Heart left ventricle (tissue), 16 donors: ENCODE data around the gene TAB3. TPM values are rescaled to one million over a fixed set of nuclear protein-coding genes. Genes with fewer than 3 reads are reported as not detected.

Experiments
- ATAC-seq, 4 donors: fragments of 200-7000 bp; cut with Tn5 transposase; one replicate each; pipeline ENCODE4 v1.9.1; 2020 to 2022; ENCODE audit warnings: moderate library complexity in 4 of 4, mild to moderate bottlenecking in 3 of 4, moderate number of reproducible peaks in 1 of 4
- DNase-seq, 5 donors: peaks; one replicate each; pipeline ENCODE4 v3.0.0-alpha.2; 2020
- H3K27ac ChIP-seq, 12 donors: fragments of 200-600 bp; sonication (generic) in 4 of 12; one replicate each; pipeline versions ENCODE4 v1.5.0 to v1.8.0; 2016 to 2022; ENCODE audit warnings: mild to moderate bottlenecking in 2 of 12
- H3K27me3 ChIP-seq, 9 donors: fragments of 200-600 bp; sonication (generic) in 2 of 9; one replicate each; pipeline versions ENCODE4 v1.5.1 to v1.8.0; 2016 to 2022; ENCODE audit warnings: mild to moderate bottlenecking in 3 of 9
- H3K36me3 ChIP-seq, 9 donors: fragments of 200-600 bp; sonication (generic) in 2 of 9; one replicate each; pipeline versions ENCODE4 v1.5.0 to v1.8.0; 2018 to 2022; ENCODE audit warnings: mild to moderate bottlenecking in 2 of 9
- H3K4me1 ChIP-seq, 12 donors: fragments of 200-600 bp; sonication (generic) in 4 of 12; one replicate each; pipeline versions ENCODE4 v1.5.0 to v1.8.0; 2016 to 2022; ENCODE audit warnings: mild to moderate bottlenecking in 3 of 12
- H3K4me3 ChIP-seq, 12 donors: fragments of 200-600 bp; sonication (generic) in 4 of 12; one replicate each; pipeline versions ENCODE4 v1.5.0 to v1.8.0; 2017 to 2022; ENCODE audit warnings: mild to moderate bottlenecking in 9 of 12, moderate library complexity in 4 of 12
- H3K9me3 ChIP-seq, 12 donors: fragments of 200-600 bp; sonication (generic) in 4 of 12; one replicate each; pipeline versions ENCODE4 v1.5.0 to v1.8.0; 2016 to 2022; ENCODE audit warnings: mild to moderate bottlenecking in 1 of 12
- POLR2A ChIP-seq, 2 donors: fragments of 450-650 bp; IDR thresholded peaks; one replicate each; pipeline ENCODE4 v1.6.1; 2017; ENCODE audit warnings: antibody characterized with exemption in 2 of 2, mild to moderate bottlenecking in 2 of 2, moderate library complexity in 2 of 2
- WGBS, 4 donors: extraction: QIAGEN DNeasy Blood & Tissue Kit in 2 of 4; methylation state at CpG; one replicate each; pipeline versions ENCODE4 v1.1.5 to v1.1.7; 2013 to 2018; 5-methylcytosine and 5-hydroxymethylcytosine counted together
- intact Hi-C, 10 donors: fragments of 100-400 bp; cut with DNase I; formaldehyde crosslinking; loops; one replicate each; pipeline versions ENCODE4 v1.11.1 to v1.14.2; 2022
- polyA plus RNA-seq, 2 donors: library from polyadenylated mRNA; stranded (reverse); fragments of 200-250 nt; gene quantifications; one replicate each; pipeline ENCODE4 v1.2.3, GENCODE V29; 2013
- total RNA-seq, 9 donors: library from RNA; depleted of rRNA in 2 of 9; stranded (reverse); fragments of >200 nt in 2 of 9; fragmentation: NEBNext Ultra II Directional in 3 of 9; extraction: Animal tissue kit (Norgen Biotek cat#: 25700) in 3 of 9; gene quantifications; one replicate each; pipeline versions ENCODE4 v1.1.0 to v1.2.4, GENCODE V29; 2016 to 2023
- TF ChIP-seq, protein P1 (sequence below), 12 donors: fragments of 200-600 bp; sonication (generic) in 4 of 12; IDR thresholded peaks; one replicate each; pipeline versions ENCODE4 v1.5.0 to v1.8.0; 2018 to 2022; ENCODE audit warnings: antibody characterized with exemption in 12 of 12, mild to moderate bottlenecking in 5 of 12
- donor health status: ischemic (EF 13 %, LVEDD 7.1; RV severe dilation, severe dysfunction).
- donor health status: healthy with polysubstance abuse.
- donor health status: DM: no; HTN: yes; CAD: no.
- donor health status: DM: no; HTN: no; CAD: no.
- donor health status: ischemic (EF 25% LVEDD 6.9; RV normal size, moderate dysfunction).
- donor health status: ischemic (EF 25% LVEDD 5.7; RV mildly dilated, moderate dysfunction).
- donor health status: healthy.
- donor health status: DM: yes; HTN: yes; CAD: no.
- donor health status: ischemic (EF 35%, LVEDD 5.7; RV mildly dilated, moderate dysfunction).
- donor health status: nonischemic (EF 11% LVEDD 7.7; RV severe dilation, severe dysfunction).
- donor health status: DM: yes; HTN: yes; CAD: no.
- donor health status: PGD.
- donor health status: ischemic (EF 29% LVEDD 5.4; RV normal size, mild dysfunction).
- donor health status: nonischemic (EF 23%, LVEDD 6.1; RV moderate dilation, normal function).

Gene TAB3
- total and polyA plus RNA-seq, 11 donors: 3.8 to 27.8 (median 14.9) TPM

DNA sequence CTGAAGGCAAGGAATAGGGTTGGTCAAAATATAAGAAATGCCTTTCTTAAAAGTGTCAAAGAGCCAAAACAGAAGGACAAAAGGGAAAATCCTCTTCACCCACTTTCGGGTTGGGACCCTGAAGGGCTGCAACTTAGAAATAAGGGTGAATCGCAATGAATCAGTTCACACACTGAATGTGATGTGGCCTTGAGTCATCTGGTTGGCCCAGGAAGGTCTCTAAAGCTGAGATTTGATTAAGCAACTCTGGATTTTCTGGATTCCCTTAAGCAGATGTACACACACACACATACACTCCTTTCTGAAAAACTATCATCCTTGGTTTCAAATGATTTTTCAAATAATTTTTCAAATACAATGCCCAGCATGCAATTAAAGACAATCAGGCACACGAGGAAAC is 13.1 kb downstream of the TAB3 start:
- intact Hi-C loops: no loop called here
- H3K27me3 ChIP-seq: no peaks in the 10 kb centered on the region
- no peak overlapping the region for H3K27ac ChIP-seq
- 70 to 93% (median 83%) methylated on average over 3 of the region's 3 CpGs for WGBS, 4 donors
- H3K4me1 ChIP-seq: peaks cover 0 to 8% (median 0%) of the 10 kb centered on the region in 12 donors
- TF ChIP-seq, protein P1, sequence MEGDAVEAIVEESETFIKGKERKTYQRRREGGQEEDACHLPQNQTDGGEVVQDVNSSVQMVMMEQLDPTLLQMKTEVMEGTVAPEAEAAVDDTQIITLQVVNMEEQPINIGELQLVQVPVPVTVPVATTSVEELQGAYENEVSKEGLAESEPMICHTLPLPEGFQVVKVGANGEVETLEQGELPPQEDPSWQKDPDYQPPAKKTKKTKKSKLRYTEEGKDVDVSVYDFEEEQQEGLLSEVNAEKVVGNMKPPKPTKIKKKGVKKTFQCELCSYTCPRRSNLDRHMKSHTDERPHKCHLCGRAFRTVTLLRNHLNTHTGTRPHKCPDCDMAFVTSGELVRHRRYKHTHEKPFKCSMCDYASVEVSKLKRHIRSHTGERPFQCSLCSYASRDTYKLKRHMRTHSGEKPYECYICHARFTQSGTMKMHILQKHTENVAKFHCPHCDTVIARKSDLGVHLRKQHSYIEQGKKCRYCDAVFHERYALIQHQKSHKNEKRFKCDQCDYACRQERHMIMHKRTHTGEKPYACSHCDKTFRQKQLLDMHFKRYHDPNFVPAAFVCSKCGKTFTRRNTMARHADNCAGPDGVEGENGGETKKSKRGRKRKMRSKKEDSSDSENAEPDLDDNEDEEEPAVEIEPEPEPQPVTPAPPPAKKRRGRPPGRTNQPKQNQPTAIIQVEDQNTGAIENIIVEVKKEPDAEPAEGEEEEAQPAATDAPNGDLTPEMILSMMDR (IDR thresholded peaks at IDR 0.05): no peak
- no peak for TF ChIP-seq POLR2A (IDR thresholded peaks at IDR 0.05)
- ATAC-seq: peak in 1 of 4 donors; percentile 45
- H3K36me3 ChIP-seq: peaks cover 0 to 2% (median 0%) of the 10 kb centered on the region in 9 donors
- no peak for DNase-seq
- H3K9me3 ChIP-seq: no peaks in the 10 kb centered on the region
- no peak overlapping the region for H3K4me3 ChIP-seq

DNA sequence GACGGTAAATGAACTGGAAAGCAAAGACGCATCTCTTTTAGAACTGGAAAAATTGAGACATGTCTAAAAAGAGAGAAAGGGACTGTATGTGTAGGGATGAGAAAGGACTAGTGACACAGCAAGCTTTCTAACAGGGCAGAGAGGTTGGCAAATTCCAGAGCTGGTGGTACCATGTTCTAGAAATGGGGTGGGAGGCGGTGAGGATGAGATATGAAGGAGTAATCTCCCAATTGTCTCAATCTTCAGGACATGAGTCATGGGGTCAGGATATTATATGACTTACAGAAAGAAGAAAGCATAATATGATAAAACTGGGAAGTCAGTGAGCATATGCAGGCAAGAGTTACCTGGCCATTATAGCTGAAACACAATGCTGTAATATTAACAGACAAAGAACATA is 14.2 kb downstream of the TAB3 start:
- no peaks in the 10 kb centered on the region for H3K27me3 ChIP-seq
- DNase-seq: no peak
- ATAC-seq: no peak
- H3K9me3 ChIP-seq: no peaks in the 10 kb centered on the region
- no peak overlapping the region for H3K4me3 ChIP-seq
- 75 to 86% (median 80%) methylated on average over 3 of the region's 3 CpGs for WGBS, 4 donors
- H3K27ac ChIP-seq: no peak overlapping the region
- TF ChIP-seq, protein P1 (IDR thresholded peaks at IDR 0.05): no peak
- no peak for TF ChIP-seq POLR2A (IDR thresholded peaks at IDR 0.05)
- intact Hi-C loops: no loop called here
- peaks cover 0 to 8% (median 0%) of the 10 kb centered on the region in 9 donors for H3K36me3 ChIP-seq
- H3K4me1 ChIP-seq: peaks cover 0 to 5% (median 0%) of the 10 kb centered on the region in 12 donors

DNA sequence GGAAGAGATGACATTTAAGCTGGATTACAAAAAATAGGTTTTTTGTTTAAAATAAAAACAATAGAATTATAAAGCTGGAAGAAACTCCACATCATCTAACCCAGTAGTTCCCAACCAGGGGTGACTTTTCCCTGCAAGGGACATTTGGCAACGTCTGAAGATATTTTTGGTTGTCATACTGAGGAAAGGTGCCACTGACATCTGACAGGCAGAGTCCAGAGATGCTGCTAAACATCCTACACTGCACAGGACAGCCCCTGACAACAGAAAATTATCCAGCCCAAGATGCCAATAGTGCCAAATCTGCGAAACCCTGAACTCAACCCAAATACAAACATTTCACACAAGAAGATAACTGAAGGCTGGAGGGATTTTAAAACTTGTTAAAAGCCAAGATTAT is 18.5 kb downstream of the TAB3 start:
- Histone ChIP-seq H3K27me3 (no peaks in the 10 kb centered on the region), H3K4me3 (no peak overlapping the region), H3K36me3 (peaks cover 0 to 18% (median 4%) of the 10 kb centered on the region in 9 donors), H3K27ac (no peak overlapping the region), H3K4me1 (peaks cover 0 to under 1% (median 0%) of the 10 kb centered on the region in 12 donors), H3K9me3 (no peaks in the 10 kb centered on the region)
- ATAC-seq: peak; percentile 77 to 79 (median 78)
- no peak for TF ChIP-seq POLR2A (IDR thresholded peaks at IDR 0.05)
- TF ChIP-seq, protein P1 (IDR thresholded peaks at IDR 0.05): no peak
- intact Hi-C loops: no loop called here
- DNase-seq: no peak
- WGBS, 4 donors: 33 to 43% (median 36%) methylated on average over 2 of the region's 2 CpGs

DNA sequence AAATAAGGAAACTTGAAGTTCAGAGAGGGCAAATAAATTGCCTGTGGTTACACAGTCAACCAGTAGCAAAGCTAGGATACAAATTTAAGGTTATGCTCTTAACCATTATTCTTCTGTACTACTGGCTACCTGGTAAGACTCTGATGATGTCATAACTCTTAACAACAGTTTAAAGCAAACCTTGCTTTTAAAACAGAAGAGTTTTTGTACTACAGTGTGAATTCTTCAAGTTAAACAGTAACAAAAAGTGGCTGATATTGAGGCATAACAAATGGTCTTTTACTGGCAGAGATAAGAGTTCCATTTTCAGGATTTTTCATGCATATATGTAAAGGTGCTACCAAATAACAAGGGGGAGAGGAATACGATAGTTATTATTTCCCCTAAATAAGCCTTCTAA is 23.4 kb downstream of the TAB3 start:
- ATAC-seq: no peak
- no peak for DNase-seq
- intact Hi-C loops: no loop called here
- no peak for TF ChIP-seq POLR2A (IDR thresholded peaks at IDR 0.05)
- TF ChIP-seq, protein P1 (IDR thresholded peaks at IDR 0.05): no peak
- no peaks in the 10 kb centered on the region for H3K9me3 ChIP-seq
- no peaks in the 10 kb centered on the region for H3K27me3 ChIP-seq
- WGBS, 4 donors: 82 to 95% (median 88%) methylated on average over 1 of the region's 1 CpG
- peaks cover 0 to 4% (median 0%) of the 10 kb centered on the region in 12 donors for H3K4me1 ChIP-seq
- peak overlapping the region in 1 of 12 donors; percentile 33 for H3K27ac ChIP-seq
- no peak overlapping the region for H3K4me3 ChIP-seq
- peaks cover 0 to 20% (median 7%) of the 10 kb centered on the region in 9 donors for H3K36me3 ChIP-seq
